ENCODE data around the gene CUBN.

- no peak for TF ChIP-seq TCF7L2 (IDR thresholded peaks at IDR 0.05; ENCODE audit: low read depth, low read length)
- no peak for TF ChIP-seq CTCF (IDR thresholded peaks at IDR 0.05)
Observed at GRCh38 chr10:16847644-16848043, 282.0 kb downstream of the CUBN start.

Data from Panc1 (cell line).